HL-60 (cell line): ENCODE data around the gene ROR1.

Experiments used
- POLR2AphosphoS5 ChIP-seq: IDR thresholded peaks from 2 replicates; pipeline ENCODE4 v1.6.1; 2012; ENCODE audit warnings: low read depth
- TF ChIP-seq, protein P1 (sequence below): IDR thresholded peaks from one replicate; pipeline ENCODE4 v1.5.1; 2011; ENCODE audit warnings: low read length, control low read depth, inconsistent platforms; ENCODE audit not compliant: insufficient read depth

DNA sequence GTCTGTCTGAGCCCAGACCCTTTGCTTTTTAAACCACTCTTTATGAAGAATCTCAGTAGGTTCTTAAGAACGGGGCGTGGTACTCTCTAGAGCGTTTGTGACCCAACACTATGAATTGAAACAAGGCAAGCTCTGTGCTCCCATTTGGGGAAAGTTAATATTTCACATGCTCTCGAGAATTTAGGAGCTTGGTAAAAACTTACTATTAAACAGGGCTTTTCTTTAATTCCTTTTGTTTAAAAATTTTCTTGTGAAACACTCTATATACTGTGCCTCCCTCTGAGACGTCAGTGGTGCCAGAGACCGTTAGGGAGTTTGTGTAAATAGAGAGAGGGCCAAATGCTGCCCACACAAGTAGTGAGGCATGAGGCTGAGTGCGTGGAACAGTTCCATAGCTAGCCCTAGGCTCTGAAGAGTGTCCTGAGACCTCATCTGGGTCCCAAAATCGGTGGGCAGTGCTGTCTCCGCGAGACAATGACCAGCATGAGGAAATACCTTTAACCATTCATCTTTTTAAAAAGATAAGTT lies 144.7 kb downstream of the ROR1 start:
- TF ChIP-seq, protein P1, sequence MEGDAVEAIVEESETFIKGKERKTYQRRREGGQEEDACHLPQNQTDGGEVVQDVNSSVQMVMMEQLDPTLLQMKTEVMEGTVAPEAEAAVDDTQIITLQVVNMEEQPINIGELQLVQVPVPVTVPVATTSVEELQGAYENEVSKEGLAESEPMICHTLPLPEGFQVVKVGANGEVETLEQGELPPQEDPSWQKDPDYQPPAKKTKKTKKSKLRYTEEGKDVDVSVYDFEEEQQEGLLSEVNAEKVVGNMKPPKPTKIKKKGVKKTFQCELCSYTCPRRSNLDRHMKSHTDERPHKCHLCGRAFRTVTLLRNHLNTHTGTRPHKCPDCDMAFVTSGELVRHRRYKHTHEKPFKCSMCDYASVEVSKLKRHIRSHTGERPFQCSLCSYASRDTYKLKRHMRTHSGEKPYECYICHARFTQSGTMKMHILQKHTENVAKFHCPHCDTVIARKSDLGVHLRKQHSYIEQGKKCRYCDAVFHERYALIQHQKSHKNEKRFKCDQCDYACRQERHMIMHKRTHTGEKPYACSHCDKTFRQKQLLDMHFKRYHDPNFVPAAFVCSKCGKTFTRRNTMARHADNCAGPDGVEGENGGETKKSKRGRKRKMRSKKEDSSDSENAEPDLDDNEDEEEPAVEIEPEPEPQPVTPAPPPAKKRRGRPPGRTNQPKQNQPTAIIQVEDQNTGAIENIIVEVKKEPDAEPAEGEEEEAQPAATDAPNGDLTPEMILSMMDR, result no peak
- no peak for TF ChIP-seq POLR2AphosphoS5
